Fibroblast of skin of right biceps (primary cell): ENCODE measurements around the gene ZNF217.
"Not testable (repeated sequence)": the region's sequence is repeated elsewhere in the genome, so short reads cannot be mapped to it uniquely, and the experiment has no call there.

ENCODE experiments used
- DNase-seq: peaks from one replicate; pipeline ENCODE4 v3.0.0-alpha.2; 2013

ZNF217 gene

DNA sequence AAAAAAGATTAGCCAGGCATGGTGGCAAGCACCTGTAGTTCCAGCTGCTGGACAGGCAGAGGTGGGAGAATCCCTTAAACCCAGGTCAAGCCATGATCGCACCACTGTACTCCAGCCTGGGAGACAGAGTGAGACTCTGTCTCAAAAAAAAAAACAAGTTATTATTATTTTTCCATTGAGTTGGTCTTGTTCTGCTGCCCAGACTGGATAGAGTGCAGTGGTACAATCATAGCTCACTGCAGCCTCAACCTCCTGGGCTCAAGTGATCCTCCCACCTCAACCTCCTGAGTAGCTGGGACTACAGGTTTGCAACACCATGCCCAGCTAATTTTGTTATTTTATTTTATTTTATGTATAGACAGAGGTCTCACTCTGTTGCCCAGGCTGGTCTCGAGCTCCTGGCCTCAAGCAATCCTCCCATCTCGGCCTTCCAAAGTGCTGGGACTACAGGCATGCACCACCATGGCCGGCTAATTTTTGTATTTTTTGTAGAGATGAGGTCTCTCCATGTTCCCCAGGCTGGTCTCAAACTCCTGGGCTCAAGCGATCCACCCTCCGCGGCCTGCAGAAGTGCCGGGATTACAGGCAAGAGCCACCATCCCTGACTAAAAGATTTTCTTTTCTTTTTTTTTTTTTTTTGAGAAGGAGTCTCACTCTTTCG, 31.4 kb downstream of the ZNF217 start:
- DNase-seq = not testable (repeated sequence)

DNA sequence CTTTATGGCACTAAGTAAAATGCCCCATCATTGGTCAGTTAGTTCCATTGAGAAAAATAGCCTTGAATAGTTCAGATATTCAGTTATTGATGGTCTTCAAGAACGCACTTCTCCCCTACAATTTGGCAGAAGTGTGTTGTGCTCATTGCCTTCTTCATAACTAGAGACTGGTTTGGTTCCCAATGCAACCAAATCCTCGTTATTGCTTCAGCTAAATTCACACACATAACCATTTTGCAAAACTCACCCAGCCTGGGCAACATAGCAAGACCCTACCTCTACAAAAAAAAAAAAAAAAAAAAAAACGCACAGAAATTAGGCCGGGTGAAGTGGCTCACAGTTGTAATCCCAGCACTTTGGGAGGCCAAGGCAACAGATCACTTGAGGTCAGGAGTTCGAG, 32.1 kb downstream of the ZNF217 start:
- no peak for DNase-seq

DNA sequence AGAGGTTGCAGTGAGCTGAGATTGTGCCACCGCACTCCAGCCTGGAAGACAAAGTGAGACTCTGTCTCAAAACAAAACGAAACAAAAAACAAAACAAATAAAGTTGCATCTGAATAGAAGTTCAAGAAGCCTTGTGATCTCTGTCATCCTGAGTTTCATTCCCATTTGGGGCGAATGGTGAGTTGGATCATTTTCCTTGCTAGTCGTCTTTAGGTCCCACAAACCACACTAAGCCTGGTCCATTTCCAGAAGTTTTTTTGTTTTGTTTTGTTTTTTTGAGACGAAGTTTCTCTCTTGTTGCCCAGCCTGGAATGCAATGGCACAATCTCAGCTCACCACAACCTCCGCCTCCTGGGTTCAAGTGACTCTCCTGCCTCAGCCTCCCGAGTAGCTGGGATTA, 33.8 kb downstream of the ZNF217 start:
- DNase-seq = no peak

DNA sequence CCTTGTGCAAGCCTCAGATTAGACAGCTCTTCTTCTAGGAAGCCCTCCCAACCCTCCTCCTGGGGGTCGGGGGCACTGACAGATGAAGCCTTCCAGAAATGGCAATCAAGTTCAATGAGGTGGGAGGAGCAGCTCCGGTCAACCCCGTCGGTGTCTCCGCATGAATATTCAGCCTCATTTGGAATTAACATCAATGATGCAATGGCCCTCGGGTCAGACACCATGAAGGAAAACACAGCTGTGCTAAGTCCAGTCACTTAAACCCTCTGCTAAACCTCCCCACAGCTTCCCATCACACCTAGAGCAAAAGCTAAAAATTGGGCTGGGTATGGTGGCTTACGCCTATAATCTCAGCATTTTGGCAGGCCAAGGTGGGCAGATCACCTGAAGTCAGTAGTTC, 36.5 kb downstream of the ZNF217 start:
- no peak for DNase-seq

DNA sequence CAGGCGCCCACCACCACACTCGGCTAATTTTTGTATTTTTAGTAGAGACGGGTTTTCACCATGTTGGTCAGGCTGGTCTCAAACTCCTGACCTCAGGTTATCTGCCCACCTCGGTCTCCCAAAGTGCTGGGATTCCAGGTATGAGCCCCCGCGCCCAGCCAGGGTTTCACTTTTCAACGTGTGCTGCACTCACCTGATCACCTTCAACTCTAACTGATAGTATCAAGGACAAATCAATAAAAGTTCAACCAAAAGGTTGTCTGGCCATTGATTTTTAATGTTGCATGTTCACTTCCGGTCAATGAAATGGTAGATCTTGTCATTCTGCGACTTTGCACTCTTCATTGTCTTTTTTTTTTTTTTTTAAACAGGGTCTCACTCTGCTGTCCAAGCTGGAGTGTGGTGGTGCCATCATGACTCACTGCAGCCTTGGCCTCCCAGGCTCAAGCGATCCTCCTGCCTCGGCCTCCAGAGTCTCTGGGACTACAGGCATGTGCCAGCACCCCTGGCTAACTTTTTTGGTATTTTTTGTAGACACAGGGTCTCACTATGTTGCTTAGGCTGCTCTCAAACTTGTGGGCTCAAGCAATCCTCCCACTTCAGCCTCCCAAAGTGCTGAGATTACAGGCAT, 37.3 kb downstream of the ZNF217 start:
- DNase-seq = no peak

DNA sequence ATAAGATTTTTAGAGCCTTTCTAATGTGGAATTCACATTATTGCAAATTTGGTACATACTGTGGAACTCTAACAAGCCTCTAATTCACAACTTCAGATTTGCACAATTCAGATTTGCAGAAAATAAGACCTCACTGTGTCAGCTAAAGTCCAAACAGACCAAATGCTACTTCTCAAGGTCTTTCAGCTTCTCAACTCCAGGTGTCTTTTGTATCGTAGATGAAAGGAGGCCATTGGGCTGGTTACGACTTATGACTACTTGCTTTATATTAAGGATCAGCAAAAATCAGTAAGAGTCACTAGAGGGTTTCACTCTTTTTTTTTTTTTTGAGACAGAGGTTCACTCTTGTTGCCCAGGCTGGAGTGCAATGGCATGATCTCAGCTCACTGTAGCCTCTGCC, 37.8 kb downstream of the ZNF217 start:
- DNase-seq = no peak

DNA sequence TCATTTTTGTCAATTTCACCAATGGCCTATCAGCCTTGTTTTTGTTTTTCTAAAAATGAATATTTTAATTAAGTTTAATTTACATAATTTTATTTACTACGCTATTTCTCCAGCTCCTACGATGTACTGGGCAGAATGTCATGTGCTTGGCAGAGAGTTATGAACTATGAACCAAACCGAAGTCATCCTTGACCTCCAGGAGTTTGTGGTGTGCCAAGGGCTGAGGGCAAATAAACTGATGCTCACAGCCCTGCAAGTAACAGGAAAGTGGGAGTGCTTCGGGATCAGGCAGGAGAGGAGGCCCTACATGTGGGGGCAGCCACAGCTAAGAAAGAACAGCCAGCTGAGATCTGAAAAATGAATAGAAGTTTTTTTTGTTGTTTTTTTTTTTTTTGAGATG, 38.6 kb downstream of the ZNF217 start:
- no peak for DNase-seq

DNA sequence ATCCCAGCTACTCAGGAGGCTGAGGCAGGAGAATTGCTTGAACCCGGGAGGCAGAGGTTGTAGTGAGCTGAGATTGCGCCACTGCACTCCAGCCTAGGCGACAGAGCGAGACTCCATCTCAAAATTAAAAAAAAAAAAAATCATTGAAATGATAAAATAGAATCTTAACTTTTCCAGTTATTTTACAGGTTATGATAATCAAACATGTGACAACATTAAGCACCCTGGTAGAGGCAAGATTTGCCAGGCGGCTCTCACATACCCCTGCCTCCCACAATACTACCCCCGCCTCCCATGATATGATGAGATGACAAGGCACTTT, 41.1 kb downstream of the ZNF217 start:
- DNase-seq = not testable (repeated sequence)

DNA sequence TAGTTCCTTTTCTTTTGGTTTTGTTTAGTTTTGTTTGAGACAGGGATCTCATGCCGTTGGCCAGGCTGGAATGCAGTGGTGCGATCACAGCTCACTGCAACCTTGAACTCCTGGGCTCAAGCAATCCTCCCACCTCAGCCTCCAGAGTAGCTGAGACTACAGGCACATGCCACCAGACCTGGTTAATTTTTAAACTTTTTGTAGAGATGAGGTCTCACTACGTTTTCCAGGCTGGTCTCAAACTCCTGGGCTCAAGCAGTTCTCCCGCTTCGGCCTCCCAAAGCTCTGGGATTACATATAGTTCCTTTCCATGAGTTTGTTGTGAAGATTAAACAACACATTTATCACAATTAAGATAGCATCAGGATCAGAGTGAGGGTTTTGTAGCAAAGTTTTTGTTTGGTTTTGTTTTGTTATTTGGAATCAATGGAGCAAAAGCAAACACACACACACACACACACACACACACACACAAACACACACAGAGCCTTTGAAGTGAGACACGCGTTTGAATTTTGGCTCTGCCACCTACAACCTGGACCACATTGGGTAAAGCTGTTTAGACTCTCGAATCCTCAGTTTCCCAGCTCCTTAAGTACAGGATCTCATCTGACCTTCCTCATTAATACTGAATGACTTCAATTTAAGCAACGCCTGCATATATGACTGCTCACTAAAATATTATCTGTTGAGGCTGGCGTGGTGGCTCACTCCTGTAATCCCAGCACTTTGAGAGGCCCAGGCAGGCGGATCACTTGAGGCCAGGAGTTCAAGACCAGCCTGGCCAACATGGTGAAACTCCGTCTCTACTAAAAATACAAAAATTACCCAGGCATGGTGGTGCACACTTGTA, 41.7 kb downstream of the ZNF217 start:
- DNase-seq = not testable (repeated sequence)

DNA sequence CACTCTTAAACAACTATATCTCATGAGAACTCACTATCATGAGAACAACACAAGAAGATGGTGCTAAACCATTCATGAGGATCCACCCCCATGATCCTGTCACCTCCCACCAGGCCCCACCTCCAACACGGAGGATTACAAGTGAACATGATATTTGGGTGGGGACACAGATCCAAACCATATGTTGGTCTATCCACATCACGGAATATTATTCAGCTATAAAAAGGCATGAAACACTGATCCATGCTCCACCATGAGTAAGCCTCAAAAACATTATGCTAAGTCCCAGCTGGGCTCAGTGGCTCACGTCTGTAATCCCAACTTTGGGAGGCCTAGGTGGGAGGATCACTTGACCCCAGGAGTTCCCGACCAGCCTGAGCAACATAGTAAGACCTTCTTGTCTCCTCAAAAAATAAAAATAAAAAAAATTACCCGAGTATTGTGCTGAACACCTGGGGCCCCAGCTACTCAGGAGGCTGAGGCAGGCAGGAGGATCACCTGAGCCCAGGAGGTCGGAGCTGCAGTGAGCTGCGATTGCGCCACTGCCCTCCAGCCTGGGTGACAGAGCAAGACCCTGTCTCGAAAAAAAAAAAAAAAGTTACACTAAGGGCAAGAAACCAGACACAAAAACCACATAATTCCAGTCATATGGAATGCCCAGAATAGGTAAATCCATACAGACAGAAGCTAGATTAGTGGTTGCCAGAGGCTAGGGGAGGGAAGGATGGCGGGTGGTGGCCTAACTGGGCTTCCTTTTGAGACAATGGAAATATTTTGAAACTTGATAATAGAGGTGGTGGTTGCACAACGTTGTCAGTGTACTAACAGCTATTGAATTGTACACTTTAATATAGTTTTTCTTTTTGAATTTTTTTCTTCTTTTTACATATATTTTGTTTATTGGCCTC, 43.1 kb downstream of the ZNF217 start:
- peak; percentile 11 for DNase-seq

DNA sequence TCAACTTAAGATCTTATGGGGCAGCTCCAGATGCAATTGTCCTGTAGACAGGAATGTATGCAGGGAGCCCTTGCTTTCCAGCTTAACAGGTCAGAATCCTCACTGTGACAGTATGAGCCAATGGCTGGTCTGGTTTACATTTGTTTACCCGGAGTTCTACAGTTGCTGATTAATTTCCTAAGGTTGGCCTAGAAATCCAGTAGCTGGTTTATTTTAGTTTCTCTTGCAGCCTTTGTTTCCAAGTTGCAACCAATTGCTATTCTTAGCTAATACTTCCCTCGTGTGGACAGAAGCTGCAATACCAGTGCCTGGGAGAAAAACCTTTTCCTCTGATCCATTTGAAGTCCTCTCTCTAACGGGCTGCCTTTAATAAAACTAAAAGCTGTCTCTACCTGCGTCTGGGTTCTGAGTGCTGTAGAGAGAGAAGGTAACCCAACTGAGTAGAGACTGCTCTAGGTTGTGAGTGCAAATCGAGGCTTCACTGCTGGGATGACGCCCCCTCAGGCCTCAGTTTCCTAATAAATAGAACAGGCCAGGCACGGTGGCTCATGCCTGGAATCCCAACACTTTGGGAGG, 45.9 kb downstream of the ZNF217 start:
- DNase-seq = peak; percentile 74

DNA sequence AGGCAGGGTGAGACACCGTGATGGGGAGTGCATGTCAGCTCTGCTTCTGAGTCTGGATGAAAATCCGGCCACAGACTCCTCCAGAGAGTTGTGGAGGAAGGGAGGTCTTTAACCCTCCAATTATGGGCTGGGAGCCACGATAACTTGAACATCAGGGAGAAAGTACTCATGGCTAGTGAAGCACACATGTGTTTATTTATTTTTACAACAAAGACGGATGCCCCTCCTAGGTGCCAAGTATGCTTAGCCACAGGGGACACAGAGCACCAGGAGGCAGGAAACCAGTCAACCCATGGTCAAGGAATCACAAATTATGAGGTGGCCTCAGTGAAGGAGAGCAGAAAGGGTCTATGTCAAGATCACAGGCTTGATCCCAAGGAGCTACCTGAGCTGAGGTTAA, 54.1 kb downstream of the ZNF217 start:
- no peak for DNase-seq

DNA sequence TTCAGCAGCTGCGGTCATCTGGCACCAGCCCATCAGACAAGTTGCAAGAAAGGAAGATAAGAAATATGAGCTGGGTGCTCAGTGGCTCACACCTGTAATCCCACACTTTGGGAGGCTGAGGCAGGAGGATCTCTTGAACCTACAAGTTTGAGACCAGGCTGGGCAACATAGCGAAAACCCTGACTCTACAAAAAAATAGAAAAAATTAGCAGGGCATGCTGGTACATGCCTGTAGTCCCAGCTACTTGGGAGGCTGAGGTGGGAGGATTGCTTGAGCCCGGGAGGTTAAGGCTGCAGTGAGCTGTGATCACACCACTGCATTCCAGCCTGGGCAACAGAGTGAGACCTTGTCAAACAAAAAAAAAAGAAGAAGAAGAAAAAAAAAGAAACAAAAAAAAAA, 57.3 kb downstream of the ZNF217 start:
- not testable (repeated sequence) for DNase-seq

DNA sequence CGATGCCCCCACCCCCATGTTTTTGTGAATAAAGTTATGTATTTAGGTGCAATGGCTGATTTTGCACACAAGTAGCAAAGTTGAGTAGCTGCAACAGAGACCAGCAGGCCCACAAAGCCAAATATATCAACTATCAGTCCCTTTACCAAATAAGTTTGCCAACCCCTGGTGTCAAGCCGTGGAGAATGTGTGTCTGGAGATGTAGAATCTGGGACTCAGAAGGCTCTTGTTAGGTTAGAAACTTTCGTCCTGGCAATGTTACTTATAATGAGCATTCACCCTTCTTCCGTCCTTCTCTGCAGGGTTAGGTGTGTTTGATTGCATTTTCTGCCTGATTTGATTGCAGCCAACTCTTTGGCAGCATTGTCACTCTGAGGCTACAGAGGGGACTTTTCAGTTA, 57.8 kb downstream of the ZNF217 start:
- DNase-seq = no peak

DNA sequence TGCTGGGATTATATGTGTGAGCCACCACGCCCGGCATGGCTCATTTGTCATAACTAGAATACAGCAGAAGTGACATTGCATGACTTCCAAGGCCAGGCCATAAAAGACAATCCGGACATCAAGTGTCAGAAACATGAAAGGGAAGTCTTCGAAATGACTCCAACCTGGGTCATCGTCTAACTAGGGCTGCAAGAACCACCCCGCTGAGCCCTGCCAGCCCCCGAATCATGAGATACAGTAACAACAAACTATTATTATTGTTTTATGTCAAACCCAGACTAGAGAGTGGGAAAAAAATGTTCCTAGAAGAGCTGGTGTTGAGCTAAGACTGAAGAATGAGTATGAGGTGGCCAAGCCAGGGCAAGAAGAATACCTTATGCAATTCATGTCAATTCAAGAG, 59.6 kb downstream of the ZNF217 start:
- no peak for DNase-seq

DNA sequence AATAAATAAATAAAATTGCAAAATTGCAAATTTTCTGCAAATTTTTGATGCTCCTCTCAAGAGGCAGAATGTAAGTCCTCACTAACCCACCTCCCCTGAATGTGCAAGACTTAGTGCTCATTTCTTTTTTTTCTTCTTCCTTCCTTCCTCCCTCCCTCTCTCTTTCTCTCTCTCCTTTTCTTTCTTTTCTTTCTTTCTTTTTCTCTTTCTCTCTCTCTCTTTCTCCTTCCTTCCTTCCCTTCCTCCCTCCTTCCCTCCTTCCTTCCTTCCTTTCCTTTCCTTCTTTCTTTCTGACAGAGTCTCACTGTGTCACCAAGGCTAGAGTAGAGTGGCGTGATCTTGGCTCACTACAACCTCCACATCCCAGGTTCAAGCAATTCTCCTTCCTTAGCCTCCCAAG, 60.1 kb downstream of the ZNF217 start:
- no peak for DNase-seq

DNA sequence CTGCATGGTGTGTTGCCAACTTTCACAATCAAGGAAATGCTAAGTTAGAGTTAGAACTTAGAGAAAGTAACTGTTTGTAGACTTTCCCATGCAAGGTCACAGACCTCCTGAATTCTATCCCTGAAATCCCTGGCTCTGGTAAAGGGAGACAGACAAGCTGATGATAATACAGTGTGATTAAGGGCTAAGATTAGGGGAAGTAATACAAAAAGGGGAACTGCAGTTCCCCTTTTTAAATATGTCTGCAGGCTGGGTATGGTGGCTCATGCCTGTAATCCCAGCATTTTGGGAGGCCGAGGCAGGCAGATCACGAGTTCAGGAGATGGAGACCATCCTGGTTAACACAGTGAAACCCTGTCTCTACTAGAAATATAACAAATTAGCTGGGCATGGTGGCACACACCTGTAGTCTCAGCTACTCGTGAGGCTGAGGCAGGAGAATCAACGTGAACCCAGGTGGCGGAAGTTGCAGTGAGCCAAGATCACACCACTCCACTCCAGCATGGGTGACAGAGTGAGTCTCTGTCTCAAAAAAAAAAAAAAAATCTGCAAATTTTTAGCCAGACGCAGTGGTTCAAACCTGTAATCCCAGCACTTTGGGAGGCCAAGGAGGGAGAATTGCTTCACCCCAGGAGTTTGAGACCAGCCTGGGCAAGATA, 60.9 kb downstream of the ZNF217 start:
- not testable (repeated sequence) for DNase-seq

DNA sequence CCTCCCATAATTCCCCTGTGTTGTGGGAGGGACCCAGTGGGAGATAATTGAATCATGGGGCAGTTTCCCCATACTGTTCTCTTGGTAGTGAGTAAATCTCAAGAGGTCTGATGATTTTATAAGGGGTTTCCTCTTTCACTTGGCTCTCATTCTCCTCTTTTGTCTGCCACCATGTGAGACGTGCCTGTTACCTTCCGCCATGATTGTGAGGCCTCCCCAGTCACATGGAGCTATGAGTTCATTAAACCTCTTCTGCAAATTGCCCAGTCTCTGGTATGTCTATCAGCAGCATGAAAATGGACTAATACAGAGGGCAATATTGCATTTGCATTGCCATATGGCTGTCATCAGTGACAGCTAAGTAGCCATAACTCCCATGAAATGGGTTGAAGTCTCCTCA, 63.2 kb downstream of the ZNF217 start:
- no peak for DNase-seq

DNA sequence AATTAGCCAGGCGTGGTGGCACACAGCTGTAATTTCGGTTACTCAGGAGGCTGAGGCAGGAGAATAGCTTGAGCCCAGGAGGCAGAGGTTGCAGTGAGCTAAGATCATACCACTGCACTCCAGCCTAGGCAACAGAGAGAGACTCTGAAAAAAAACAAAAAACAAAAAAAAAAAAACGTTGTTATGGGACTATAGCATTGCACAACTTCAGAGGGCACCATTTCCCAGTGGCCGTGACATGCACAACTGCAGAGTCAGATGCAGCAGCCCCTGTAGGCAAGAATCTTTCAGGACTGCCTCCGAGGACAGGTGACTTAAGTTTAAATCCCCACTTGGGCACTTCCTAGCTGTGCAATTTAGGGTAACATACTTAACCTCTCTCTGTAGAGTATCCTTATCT, 64.0 kb downstream of the ZNF217 start:
- DNase-seq = no peak

DNA sequence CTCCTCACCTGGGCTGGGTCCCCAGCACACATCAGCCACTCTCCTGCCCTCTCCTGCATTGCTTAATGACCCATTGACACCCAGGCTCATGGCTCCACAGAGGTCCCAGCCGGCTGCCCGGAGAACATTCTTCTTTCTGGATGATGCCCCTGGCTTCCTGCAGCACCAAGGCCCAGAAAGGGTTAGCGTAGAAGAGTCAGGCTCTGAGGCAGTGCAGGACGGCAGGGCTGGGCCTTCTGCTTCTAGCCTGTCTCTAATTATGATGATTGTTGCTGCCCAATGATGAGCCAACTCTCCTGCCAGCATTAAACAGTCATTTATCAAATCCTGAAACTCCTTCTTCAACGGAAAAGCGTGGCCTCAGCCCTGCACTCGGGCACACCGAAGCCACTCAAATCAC, 66.4 kb downstream of the ZNF217 start:
- DNase-seq = no peak

DNA sequence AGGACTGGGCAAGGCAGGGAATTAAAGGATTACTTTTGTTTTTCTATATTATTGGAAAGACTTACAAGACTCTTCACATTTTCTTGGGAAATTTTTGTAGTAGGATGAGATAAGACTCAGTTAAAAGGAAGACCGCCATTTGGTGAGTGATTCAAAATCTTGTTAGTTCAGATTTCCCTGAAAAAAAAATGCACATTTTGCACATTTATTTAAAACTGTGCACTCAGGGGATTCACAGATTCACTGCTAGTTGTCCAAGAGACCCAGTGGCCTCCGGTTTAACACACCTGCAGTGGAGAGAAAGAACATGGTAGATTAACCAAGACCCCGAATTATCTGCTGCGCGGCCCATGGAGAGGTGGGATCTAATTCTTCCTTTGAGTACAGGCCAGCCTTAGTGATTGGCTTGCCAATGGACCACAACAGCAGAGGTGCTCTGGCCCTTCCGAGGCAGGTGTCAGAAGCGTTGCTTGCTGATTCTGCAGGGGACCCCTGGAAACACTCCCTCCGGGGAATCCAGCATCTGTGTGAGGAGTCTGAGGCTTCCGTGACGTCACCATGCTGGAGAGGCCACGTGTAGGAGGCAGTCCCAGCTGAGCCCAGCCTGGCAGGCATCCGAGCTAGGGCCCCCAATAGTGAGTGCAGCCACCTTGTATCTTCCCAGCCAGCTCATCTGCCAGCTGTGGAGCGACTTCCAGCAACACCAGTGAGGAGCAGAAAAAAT, 68.9 kb downstream of the ZNF217 start:
- no peak for DNase-seq

DNA sequence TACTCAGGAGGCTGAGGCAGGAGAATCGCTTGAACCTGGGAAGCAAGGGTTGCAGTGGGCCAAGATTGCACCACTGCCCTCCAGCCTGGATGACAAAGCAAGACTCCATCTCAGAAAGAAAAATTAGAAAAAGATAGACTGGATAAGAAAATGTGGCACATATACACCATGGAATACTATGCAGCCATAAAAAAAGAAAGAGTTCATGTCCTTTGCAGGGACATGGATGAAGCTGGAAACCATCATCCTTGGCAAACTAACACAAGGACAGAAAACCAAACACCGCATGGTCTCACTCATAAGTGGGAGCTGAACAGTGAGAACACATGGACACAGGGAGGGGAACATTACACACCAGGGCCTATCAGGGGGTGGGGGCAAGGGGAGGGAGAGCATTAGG, 70.0 kb downstream of the ZNF217 start:
- not testable (repeated sequence) for DNase-seq
